ENCODE results near the gene IKBIP.
"Not testable (repeated sequence)": the region's sequence is repeated elsewhere in the genome, so short reads cannot be mapped to it uniquely, and the experiment has no call there.

Gene IKBIP

DNA sequence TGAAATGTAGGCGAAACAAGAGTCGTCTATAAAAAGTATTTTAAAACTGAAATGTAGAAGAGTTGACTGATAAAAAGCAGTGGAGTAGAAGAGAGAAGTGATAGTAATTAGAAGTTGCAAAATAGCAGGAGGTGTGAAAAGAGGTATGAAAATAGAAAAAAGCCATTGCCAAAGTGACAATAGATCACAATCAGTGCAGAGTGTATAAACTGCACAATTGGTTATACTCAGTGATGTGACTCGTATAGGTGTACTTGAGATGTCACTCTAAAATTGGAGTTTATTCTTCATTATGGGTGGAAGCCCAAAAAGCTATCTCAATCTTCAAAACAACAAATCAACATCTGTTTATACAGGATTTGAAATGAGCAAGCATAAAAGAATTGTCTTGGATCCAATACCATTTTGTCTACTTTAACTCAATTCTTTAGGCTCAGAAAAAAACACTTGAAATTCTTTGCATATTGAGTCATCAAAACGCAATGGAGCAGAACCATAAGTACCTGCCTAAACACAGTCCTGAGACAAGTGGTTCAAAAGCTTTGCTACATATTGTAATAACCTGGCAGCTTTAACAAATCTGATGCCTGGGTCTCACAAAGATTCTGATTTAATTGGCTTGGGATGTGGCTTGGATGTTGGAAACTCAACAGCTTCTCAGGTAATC is 8.8 kb downstream of the IKBIP start:
- no peak for DNase-seq (ENCODE audit: low read depth)

DNA sequence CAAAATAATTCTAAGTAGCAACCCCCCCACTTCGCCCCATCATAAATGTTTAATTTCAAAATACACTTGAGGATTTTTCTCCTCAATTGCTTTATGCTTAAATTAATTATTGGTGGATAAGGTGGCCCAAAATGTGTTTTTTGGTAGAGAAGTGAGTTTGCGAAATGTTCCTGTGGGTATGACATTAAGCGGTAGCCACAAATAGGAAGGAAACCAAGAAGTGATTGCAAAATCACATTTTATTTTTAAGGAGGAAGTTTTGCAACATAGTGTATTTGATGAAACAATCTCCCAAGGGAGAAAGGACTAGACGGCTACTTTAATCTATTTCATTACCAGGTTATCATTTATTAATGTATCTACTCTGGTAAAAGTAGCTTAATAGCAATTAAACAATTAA is 25.6 kb downstream of the IKBIP start:
- no peak for DNase-seq (ENCODE audit: low read depth)

DNA sequence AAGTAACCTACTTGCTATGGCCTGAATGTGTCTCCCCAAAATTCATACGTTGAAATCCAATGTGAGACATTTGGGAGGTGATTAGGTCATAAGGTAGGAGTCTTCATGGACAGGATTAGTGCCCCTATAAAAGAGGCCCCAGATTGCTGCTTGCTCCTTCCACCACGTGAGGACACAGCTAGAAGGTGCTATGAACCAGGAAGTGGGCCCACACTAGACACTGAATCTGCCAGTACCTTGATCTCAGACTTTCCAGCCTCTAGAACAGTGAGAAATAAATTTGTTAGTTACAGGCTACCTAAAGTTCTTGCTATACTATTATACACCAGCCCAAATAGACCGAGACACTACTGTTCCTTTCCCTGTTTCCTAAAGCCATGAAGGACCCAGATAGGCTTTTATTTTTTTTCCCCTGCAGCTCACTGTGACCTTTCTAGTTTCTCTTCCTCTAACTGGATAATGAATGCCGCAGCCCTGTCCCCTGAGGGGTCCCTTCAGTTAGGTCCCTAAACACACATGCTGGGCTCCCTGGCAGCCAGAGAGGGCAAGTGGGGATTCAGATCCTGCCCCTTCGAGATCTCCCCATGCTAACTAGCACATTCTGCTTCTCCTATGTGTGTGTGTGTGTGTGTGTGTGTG is 31.8 kb downstream of the IKBIP start:
- no peak for DNase-seq (ENCODE audit: low read depth)

DNA sequence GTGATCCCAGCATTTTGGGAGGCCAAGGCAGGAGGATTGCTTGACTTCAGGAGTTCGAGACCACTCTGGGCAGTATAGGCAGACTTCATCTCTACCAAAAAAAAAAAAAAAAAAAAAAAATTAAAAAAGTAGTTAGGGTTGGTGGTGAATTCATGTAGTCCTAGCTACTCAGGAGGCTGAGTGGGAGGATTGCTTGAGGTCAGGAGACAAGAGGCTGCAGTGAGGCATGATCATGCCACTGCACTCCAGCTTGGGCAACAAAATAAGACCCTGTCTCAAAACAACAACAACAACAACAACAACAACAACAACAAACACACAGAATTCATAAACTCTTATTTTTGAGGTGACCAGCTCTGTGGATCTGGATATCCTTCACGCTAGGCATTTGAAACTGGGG is 34.0 kb downstream of the IKBIP start:
- DNase-seq (ENCODE audit: low read depth) = no peak

DNA sequence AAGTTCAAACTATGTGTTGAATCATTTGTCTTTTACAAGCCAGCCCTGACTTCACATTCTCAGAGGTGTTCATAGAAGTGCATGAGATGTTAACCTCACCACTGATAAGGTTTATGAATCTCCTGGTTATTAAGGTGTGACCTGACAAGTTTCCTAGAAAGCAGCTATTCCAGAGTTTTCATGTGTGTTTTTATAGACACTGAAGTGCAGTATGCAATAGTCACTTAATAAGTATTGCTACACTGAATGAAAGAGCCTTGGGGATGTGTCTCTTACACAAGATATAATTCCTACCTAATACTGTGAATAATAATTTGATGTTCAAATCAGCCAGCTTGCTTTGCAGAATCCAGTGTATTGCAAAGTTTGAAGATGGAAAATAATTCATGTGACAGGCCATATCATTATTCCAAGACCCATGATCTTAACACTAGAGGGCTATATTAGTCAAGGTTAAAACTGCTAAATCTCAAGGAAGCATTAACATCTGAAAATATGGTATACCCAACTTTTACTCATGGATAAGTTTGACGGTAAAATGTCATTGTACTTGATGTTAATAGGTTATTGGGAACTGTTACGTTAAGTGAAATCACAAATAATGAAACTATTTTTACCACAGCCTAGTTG is 38.1 kb downstream of the IKBIP start:
- no peak for DNase-seq (ENCODE audit: low read depth)

DNA sequence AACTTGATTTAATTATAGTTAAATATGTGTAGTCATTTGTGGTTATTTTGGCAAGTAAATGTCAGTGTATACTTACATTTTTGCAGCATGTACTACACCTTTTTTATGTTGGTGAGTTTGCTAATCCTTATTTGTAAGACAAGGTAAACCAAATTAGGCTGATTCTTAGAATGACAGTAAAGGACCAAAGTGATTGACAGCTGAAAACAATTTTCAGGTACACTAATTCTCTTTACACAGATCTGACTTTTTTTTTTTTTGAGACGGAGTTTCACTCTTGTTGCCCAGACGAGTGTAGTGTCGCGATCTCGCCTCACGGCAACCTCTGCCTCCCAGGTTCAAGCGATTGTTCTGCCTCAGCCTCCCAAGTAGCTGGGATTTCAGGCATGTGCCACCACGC is 42.7 kb downstream of the IKBIP start:
- no peak for DNase-seq (ENCODE audit: low read depth)

DNA sequence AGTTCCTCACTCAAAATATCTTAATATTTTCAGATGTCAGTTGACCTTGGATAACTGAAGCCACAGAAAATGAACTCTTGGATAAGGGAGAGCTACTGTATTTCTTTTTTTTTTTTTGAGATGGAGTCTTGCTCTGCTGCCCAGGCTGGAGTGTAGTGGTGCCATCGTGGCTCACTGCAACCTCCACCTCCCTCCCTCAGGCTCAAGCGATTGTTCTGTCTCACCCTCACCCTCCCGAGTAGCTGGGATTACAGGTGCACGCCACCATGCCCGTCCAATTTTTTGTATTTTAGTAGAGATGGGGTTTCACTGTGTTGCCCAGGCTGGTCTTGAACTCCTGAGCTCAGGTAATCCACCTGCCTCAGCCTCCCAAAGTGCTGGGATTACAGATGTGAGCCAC is 47.3 kb downstream of the IKBIP start:
- not testable (repeated sequence) for DNase-seq (ENCODE audit: low read depth)

DNA sequence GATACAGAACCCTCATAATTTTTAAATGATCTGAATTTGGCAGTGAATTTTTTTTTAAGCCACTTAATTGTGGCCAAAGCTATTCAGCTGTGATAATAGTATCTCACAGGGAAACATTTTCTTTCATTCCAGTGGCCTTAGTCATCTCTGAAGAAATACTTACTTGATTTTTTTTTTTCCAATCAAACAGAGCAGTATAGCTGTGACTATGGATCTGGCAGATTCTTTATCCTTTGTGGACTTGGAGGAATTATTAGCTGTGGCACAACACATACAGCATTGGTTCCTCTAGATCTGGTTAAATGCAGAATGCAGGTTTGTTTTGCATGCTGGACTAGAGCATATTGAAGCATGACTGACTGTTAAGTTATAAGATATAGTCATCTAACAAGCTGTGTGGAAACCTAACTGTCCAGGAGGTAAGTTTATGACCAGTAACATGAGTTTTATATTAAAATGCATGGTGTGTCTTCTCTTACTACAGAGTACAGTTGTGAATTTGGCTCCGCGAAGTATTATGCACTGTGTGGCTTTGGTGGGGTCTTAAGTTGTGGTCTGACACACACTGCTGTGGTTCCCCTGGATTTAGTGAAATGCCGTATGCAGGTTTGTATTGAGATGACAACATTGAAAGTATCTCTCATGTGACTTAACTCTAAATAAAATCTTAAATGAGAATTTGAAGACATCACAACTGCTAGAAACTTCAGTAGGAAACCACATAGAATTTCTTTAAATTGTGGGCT is 49.2 kb downstream of the IKBIP start:
- no peak for DNase-seq (ENCODE audit: low read depth)

DNA sequence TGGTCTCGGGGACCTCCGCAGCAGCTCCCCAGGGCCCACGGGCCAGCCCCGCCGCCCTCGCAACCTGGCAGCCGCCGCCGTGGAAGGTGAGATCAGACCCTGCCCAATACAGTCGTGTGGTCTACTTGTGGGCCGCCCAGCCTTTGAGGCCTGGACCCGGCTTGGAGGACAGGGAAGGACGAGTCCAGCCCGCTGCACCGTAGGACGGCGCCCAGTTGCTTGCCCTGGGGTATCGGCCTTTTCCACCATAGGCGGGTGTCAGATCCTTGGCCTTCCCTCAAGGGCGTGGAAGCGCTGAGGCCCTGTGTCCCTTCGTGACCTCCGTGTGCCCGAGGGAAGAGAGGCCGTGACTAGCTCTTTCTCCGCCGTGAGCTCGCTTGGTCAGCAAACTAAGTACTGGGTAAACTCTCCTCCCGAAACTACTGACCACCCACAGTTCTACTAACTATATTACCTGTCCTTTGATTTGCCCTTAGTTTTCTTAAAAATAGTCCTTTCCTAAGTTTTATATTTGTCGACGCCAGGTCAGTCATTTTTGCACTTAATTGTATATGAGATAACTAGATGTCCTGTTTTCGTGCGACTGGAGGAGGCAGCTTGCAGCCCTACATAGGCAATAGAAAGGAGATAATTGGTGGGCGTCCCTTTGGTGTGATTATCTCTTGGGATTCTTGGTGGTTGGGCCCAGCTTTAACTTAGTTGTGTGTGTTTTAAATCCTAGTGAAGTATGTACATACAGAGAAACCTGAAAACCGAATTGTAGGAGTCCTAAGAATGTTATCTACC is 50.3 kb downstream of the IKBIP start:
- no peak for DNase-seq (ENCODE audit: low read depth)

DNA sequence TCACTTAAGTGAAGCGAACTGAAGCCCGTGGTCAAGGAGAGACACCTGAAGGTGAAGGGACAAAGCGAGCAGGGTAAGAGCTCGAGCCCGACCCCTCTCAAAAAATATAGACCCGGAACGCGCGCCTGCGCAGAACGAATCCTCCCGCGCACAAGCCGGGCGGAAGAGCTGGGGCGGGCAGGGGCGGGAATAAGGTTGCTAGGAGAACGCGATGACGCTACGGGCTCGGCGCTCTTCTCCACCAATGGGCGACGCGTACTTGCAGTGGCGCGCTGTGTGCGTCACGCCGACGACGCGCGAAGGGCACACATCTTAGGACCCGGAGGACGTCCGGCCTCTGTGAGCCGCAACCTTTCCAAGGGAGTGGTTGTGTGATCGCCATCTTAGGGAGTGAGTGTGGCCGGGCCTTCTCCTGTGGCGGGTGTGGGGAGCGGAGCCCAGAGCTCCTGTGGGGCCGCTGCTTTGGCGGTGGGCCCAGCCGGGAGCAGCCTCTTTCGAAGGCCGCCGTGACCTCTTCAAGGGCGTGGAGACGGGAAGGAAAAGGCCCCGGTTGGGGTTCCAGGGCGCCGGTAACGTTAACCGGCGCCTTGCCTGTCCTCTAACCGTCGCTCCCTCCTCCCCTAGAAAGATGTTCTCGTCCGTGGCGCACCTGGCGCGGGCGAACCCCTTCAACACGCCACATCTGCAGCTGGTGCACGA is 51.1 kb downstream of the IKBIP start, which contains the start of gene SLC25A3:
Gene SLC25A3 (plus strand): TSS at position 336 of the 699 bp plus-strand sequence. CDS start 293 bp downstream, at position 629.
- DNase-seq (ENCODE audit: low read depth) = peak; percentile 94

DNA sequence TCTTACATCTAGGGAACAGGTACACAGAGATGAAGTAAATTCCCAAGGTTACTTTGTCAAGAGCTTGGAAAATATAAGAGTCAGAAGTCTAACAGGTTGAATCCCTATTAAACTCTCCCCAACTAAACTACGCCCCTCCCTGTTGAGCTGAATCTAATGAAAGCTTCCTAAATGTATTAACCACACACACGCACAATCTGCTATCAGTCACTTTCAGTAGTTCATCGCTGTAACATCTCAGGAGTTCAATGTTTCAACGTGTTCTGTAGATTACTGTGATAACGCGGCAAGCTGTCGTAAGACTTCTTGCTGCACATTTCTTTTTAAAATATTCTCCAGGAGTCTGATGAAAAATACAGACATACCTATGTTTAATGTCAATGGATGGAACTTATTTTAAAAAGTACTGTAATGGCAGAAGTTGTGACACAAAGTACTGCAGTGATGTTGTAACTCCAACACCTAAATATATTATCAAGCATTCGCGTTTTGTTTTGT is 51.7 kb downstream of the IKBIP start:
- DNase-seq (ENCODE audit: low read depth) = no peak

DNA sequence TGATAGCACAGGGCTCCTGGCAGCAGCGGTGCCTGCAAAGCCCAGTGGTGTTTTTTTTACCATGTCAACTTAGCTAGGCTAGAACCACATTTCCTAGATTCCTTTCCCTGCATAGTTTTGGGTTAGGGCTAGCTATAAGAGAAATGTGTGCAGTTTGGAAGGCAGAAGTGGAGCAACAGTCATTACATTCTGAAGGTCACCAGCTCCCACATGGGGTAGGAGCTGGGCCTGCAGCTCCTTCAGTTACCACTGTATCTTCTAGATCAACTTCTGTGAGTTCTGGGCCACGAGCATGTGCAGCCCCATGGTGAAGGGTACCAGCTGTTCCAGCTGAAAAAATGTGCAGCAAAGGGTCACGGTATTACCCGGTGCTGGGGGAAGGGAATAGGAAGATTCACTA is 53.4 kb downstream of the IKBIP start:
- DNase-seq (ENCODE audit: low read depth) = no peak

DNA sequence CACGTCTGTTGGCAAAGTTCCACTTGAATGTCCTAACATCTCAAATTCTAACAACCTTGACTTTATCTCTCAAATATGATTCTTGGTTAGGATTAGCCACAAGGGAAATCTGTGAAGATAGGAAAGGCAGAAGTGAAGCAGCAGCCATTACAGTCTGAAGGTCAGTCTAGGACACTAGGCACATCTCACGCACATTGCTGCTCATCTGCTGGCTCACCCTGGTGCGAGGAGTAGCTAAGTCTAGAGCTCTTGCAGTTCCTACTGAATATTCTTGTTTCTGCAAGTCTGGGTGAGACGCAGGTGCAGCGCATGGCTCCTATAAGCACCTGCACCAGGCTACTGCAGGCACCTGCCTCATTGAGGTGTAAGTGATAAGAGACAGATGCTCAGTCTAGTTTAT is 57.5 kb downstream of the IKBIP start:
- no peak for DNase-seq (ENCODE audit: low read depth)

DNA sequence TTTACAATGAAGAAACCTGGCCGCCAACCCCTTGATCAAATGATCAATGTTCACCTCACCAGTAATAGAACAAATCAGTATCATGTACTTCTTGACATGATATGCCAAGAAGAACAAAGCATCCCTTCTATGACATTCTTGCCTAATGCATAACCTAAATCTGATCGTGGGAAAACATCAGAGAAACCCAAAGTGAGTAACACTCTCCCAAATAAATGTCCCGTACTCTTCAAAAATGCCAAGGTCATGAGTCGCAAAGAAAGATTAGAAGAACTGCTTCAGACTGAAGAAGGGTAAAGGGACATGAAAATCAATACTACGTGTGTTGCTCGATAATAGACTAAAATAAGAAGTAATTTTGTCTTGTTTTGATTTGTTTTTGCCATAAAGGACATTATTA is 62.5 kb downstream of the IKBIP start:
- DNase-seq (ENCODE audit: low read depth) = no peak

DNA sequence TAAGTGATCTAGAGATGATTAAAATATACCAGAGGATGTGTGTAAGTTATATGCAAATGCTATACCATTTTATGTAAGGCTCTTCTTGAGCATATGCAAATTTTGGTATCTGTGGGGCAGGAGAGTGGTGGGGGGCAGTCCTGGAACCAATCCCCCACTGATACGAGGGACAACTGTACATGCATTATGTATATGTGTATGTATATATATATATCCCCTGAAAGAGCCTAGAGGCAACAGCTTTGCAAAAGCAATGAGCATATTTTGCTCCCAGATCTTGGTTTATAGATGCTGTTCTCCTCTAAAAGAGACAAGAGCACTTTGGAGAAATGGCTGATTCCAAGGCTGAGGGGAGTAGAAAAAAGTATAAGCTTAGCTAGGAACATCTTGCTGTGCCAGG is 63.5 kb downstream of the IKBIP start:
- DNase-seq (ENCODE audit: low read depth) = no peak

DNA sequence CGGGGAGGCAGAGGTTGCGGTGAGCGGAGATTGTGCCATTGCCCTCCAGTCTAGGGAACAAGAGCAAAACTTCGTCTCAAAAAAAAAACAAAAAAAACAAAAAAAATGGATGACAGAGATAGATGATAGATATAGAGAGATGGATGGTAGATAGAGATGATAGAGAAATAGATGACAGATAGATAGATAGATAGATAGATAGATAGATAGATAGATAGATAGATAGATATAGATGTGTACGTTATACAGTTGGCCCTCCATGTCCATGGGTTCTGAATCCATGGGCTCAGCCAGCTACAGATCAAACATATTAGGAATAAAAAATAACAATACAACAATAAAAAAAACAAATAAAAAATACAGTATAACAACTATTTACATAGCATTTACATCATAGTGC is 63.9 kb downstream of the IKBIP start:
- no peak for DNase-seq (ENCODE audit: low read depth)

DNA sequence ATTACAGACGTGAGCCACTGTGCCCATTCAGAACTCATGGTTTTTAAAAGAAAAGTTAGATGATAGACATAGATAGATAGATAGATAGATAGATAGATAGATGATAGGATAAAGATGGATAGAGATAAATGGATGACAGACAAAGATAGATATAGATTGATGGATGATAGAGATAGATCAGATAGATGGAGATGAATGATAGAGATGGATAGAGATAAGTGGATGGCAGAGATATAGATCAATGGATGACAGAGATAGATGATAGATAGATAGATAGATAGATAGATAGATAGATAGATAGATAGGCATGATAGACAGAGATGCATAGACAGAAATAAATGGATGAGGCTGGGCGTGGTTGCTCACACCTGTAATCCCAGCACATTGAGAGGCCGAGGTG is 64.8 kb downstream of the IKBIP start:
- DNase-seq (ENCODE audit: low read depth) = no peak

DNA sequence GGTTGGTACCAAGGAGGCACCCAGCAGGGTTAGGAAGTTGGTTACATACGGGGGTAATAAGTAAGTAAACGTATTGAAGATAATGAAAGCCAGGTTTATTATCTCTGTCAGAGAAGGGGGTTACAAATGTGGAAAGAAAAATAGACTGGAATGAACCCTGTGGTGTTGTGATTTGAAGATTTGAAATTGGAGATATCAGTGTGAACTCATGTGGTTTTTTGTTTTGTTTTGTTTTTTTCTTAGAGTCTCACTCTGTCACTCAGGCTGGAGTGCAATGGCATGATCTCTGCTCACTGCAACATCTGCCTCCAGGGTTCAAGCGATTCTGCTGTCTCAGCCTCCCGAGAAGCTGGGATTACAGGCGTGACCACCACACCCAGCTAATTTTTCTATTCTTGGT is 65.2 kb downstream of the IKBIP start:
- DNase-seq (ENCODE audit: low read depth) = no peak

DNA sequence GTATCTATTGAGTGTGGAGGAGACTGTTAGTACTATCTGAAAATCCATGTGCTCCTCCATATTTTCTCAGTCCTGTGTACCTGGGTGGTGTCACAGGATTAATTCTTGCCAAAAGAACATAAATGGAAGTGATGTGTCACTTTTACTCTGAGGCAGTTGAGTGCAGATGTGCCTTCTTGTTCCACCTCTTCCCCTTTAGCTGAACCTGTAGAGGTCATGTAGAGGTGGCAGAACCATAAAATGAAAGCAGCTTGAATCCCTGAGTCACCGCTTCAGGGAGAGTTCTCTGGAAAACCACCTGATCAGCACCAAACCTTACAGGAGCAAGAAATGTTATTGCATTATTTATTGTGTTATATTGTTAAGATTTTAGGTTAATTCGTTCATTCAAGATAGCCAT is 65.8 kb downstream of the IKBIP start:
- DNase-seq (ENCODE audit: low read depth) = no peak

DNA sequence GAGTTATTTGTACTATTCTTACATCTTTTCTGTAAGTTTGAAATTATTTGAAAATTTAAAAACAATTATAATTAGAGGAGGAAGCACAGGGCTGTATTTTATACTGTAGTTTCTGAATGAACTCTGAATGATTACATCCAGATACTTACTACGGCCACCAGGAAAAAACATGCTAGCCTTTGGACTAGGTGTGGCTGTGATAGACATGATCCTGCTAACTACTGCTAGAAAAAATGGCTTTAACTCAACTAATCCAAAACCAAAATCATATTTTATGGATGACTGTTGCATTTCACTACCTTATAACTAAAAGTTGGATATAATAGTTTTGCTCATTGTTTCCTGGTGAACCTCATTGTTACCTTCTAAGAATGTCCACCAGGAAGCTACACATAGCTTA is 66.2 kb downstream of the IKBIP start:
- DNase-seq (ENCODE audit: low read depth) = no peak

DNA sequence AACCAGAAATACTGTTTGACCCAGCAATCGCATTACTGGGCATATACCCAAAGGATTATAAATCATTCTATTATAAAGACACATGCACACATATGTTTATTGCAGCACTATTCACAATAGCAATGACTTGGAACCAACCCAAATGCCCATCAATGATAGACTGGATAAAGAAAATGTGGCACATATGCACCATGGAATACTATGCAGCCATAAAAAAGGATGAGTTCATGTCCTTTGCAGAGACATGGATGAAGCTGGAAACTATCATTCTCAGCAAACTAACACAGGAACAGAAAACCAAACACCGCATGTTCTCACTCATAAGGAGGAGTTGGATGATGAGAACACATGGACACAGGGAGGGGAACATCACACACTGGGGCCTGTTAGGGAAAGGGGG is 67.8 kb downstream of the IKBIP start:
- DNase-seq (ENCODE audit: low read depth) = not testable (repeated sequence)
